ENCODE measurements around the gene KCNK3. TPM values are rescaled to one million over a fixed set of nuclear protein-coding genes. Genes with fewer than 3 reads are reported as not detected.
A peak's percentile ranks its signal among the peaks of the same experiment; 100 is the strongest.

Gene KCNK3
- total RNA-seq, 2 experiments from 2014 or later: not detected

GRCh38 chr2:26778098-26778497 is 85.6 kb downstream of the KCNK3 start:
- Mint-ChIP-seq H3K27me3 (no peaks in the 10 kb centered on the region), H3K27ac (no peak overlapping the region), H3K4me3 (no peak overlapping the region), H3K36me3 (peaks cover 16% of the 10 kb centered on the region), H3K4me1 (ENCODE audit: low read depth) (peaks cover 4% of the 10 kb centered on the region), H3K9me3 (no peaks in the 10 kb centered on the region)
- CTCF ChIA-PET: interaction anchor here (1.0 kb wide), 1 partner anchor 9 kb away, joined by 3 read pairs; no protein-coding TSS in a partner anchor
- intact Hi-C loops (cut with micrococcal nuclease): no loop called here
- POLR2A ChIA-PET: interaction anchor here (0.6 kb wide), 2 partner anchors 24 to 145 kb away, joined by 4 read pairs; no protein-coding TSS in a partner anchor
- no peak for DNase-seq

- Mint-ChIP-seq H3K27ac (peak overlapping the region; percentile 82), H3K27me3 (no peaks in the 10 kb centered on the region), H3K36me3 (peaks cover 16% of the 10 kb centered on the region), H3K4me1 (ENCODE audit: low read depth) (peaks cover 4% of the 10 kb centered on the region), H3K9me3 (no peaks in the 10 kb centered on the region), H3K4me3 (no peak overlapping the region)
- DNase-seq: no peak
- ChIA-PET CTCF (no interaction called here), POLR2A (interaction anchor here (0.6 kb wide), 2 partner anchors 24 to 144 kb away, joined by 4 read pairs; no protein-coding TSS in a partner anchor)
- intact Hi-C loops (cut with micrococcal nuclease): no loop called here
Measured at GRCh38 chr2:26778507-26778906, 86.0 kb downstream of the KCNK3 start.

- no peaks in the 10 kb centered on the region for H3K27me3 Mint-ChIP-seq
- intact Hi-C loops (cut with micrococcal nuclease): loop anchor here (10.0 kb wide), 1 partner anchor 275 kb away; the partner anchor contains the start of gene AGBL5
- peaks cover 16% of the 10 kb centered on the region for H3K36me3 Mint-ChIP-seq
- ChIA-PET POLR2A (no interaction called here), CTCF (no interaction called here)
- H3K4me3 Mint-ChIP-seq: no peak overlapping the region
- no peak overlapping the region for H3K27ac Mint-ChIP-seq
- H3K4me1 Mint-ChIP-seq (ENCODE audit: low read depth): peaks cover 9% of the 10 kb centered on the region
- no peaks in the 10 kb centered on the region for H3K9me3 Mint-ChIP-seq
- no peak for DNase-seq
Measured at GRCh38 chr2:26780203-26780760, 87.8 kb downstream of the KCNK3 start.

Other genes starting within 250 kb of the KCNK3 start
- gene OTOF, start 214.6 kb upstream of the KCNK3 start, total RNA-seq: 1 to 10 TPM; 1.6 to 1.9 TPM
- not detected for gene CIB4, start 51.4 kb upstream of the KCNK3 start, total RNA-seq
- gene SLC35F6, start 71.6 kb downstream of the KCNK3 start, total RNA-seq: 1 to 10 TPM; 6.6 to 6.8 TPM
- gene CENPA, start 93.3 kb downstream of the KCNK3 start, total RNA-seq: 10 to 100 TPM; 36.7 to 37.8 TPM
- not detected for gene DPYSL5, start 155.4 kb downstream of the KCNK3 start, total RNA-seq